K562 (cell line): ENCODE results near the gene PKD1L1. TPM values are rescaled to one million over a fixed set of nuclear protein-coding genes. Genes with fewer than 3 reads are reported as not detected.

Source experiments
- AFF1 ChIP-seq, 2 experiments: fragments of 450-650 bp; IDR thresholded peaks; 2 replicates each; pipeline ENCODE4 v1.6.1; 2018; ENCODE audit warnings: mild to moderate bottlenecking in 2 of 2, low read depth in 1 of 2; ENCODE audit not compliant: partially characterized antibody in 2 of 2
- HMG20B ChIP-seq: fragments of 250-450 bp; sonication (Bioruptor Pico); IDR thresholded peaks from 2 replicates; pipeline ENCODE4 v1.5.0; 2021; ENCODE audit warnings: mild to moderate bottlenecking
- RREB1 ChIP-seq: fragments of 250-450 bp; sonication (Bioruptor Pico); IDR thresholded peaks from 2 replicates; pipeline ENCODE4 v1.4.0; 2020
- SMARCE1 ChIP-seq: fragments of 450-650 bp; IDR thresholded peaks from 2 replicates; pipeline ENCODE4 v1.7.1; 2016; ENCODE audit warnings: mild to moderate bottlenecking
- TCF7L2 ChIP-seq: fragments of 150-350 bp; IDR thresholded peaks from 2 replicates; pipeline ENCODE4 v1.6.1; 2016; ENCODE audit warnings: low read depth, mild to moderate bottlenecking, low read length, moderate library complexity
- TCFL5 ChIP-seq: fragments of 250-450 bp; sonication (Bioruptor Pico); conservative IDR thresholded peaks from 2 replicates; pipeline ENCODE4 v1.6.1; 2021; ENCODE audit warnings: mild to moderate bottlenecking, moderate library complexity, matching md5 sums
- ZNF324 ChIP-seq: fragments of 250-450 bp; sonication (Bioruptor Pico); IDR thresholded peaks from 2 replicates; pipeline ENCODE4 v1.4.0; 2020; ENCODE audit warnings: mild to moderate bottlenecking
- polyA plus RNA-seq, 8 experiments: library from polyadenylated mRNA; depleted of rRNA in 4 of 8; stranded (reverse) in 5 of 8; unstranded in 3 of 8; fragments of >200 nt; fragmentation: Nextera tagmentation in 2 of 8; fragmentation: Illumina TruSeq in 1 of 8; extraction: Ambion mirVana in 2 of 8; extraction: Trizol in 1 of 8; gene quantifications; 2 replicates each; pipeline versions ENCODE4 v1.2.1 to v1.2.3, GENCODE V29; 2011 to 2014; ENCODE audit warnings: inconsistent platforms in 1 of 8, missing spikeins in 1 of 8
- total RNA-seq, 7 experiments: library from RNA; depleted of rRNA in 6 of 7; stranded (reverse); fragments of >200 nt in 6 of 7; fragmentation: Illumina TruSeq in 2 of 7; extraction: Trizol in 2 of 7; gene quantifications; 2 replicates each; pipeline versions ENCODE4 v1.2.1 to v1.2.3, GENCODE V29; 2011 to 2021; ENCODE audit warnings: low replicate concordance in 1 of 7
- TF ChIP-seq, protein P1 (sequence below): fragments of 250-450 bp; sonication (Bioruptor Pico); IDR thresholded peaks from 2 replicates; pipeline ENCODE4 v1.5.0; 2021; ENCODE audit warnings: mild to moderate bottlenecking, moderate library complexity
- TF ChIP-seq, protein P2 (sequence below): sonication (generic); formaldehyde crosslinking; IDR thresholded peaks from 2 replicates; pipeline ENCODE4 v1.8.0; 2022; ENCODE audit warnings: mild to moderate bottlenecking, missing genetic modification reagents, borderline replicate concordance

Gene PKD1L1
- total and polyA plus RNA-seq, 9 of the 15 experiments (the other 6 are each of a cell fraction or from before 2014, with no cell fraction given) = 0.01 to 0.02 TPM; not detected in 7

- TF ChIP-seq, protein P1, sequence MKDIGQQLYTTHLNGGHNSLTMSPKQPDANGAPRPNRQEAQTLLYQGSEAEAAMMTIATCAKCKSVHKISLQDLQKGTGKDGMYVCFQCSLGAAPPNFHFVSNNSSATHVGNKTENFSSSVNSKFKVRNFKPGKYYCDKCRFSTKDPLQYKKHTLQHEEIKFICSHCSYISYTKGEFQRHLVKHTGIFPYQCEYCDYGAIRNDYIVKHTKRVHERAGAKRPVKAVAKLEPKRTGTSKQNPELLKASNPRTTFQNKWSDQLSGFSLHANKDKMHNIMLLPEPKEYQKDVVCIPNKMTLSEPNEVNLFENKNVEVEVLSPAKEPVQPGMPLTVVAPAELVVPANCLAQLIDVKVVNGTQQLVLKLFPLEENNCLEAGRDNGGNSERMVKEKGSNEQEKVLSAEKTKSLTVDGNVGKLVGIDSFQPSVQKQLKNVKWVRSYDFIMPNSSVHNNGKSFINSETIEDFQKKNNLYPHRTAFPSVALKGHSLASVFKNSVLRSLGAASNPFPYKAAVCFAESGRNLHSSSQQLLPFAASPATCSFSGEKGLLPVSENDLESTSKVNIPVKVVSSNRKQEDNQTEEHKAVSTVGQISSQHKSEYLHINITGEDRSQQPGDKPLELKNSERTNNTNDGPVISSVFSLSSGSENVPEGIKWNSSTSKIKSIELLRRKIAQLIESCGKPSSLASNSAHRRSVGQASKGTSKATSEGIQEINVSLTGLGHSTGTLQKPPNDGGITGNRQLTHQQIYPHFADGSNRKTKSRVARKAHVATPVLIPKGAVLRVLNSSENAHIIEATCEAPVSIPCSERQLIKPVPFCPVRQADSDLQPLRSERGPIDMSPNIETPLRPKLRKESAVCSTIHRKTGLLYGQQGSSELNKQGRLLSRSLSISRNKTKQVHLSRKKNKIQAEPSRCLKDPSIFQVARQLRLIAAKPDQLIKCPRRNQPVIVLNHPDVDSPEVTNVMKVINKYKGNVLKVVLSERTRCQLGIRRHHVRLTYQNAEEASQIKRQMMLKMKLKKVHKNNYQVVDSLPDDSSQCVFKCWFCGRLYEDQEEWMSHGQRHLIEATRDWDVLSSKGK (CRISPR knock-in tag) = no peak
- TF ChIP-seq ZNF324 (no peak), TCFL5 (CRISPR knock-in tag) (no peak), RREB1 (CRISPR knock-in tag) (0 out of 2 replicates have a peak, but pooled peaks have one; percentile 33), AFF1 (IDR thresholded peaks at IDR 0.05; ENCODE audit: low read depth in 1 of 2, partially characterized antibody in 2 of 2) (peak in 1 of 2 experiments; percentile 47), HMG20B (no peak), TCF7L2 (no peak), SMARCE1 (no peak)
- TF ChIP-seq, protein P2, sequence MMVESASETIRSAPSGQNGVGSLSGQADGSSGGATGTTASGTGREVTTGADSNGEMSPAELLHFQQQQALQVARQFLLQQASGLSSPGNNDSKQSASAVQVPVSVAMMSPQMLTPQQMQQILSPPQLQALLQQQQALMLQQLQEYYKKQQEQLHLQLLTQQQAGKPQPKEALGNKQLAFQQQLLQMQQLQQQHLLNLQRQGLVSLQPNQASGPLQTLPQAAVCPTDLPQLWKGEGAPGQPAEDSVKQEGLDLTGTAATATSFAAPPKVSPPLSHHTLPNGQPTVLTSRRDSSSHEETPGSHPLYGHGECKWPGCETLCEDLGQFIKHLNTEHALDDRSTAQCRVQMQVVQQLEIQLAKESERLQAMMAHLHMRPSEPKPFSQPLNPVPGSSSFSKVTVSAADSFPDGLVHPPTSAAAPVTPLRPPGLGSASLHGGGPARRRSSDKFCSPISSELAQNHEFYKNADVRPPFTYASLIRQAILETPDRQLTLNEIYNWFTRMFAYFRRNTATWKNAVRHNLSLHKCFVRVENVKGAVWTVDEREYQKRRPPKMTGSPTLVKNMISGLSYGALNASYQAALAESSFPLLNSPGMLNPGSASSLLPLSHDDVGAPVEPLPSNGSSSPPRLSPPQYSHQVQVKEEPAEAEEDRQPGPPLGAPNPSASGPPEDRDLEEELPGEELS (CRISPR knock-in tag) = 0 out of 2 replicates have a peak, but pooled peaks have one; percentile 64
Measured at GRCh38 chr7:47979145-47979831, 31.0 kb upstream of the PKD1L1 start, which contains the start of gene HUS1 (continued).
